ENCODE data around the gene NOBOX.
"Not testable (repeated sequence)": the region's sequence is repeated elsewhere in the genome, so short reads cannot be mapped to it uniquely, and the experiment has no call there.

Gene NOBOX

GRCh38 chr7:144427539-144427938 is 24.0 kb upstream of the NOBOX start:
- not testable (repeated sequence) for H3K9ac ChIP-seq (ENCODE audit: low read depth, low read length, poor library complexity); H2AK5ac ChIP-seq (ENCODE audit: low read depth, low read length); DNase-seq (ENCODE audit: low spot score); H2BK12ac ChIP-seq (ENCODE audit: low read length); H2BK5ac ChIP-seq (ENCODE audit: low read length); H2BK120ac ChIP-seq (ENCODE audit: low read depth, low read length); H4K91ac ChIP-seq (ENCODE audit: low read depth, low read length, poor library complexity); H2AFZ ChIP-seq (ENCODE audit: low read length); H3K4ac ChIP-seq (ENCODE audit: low read length); H3K27ac ChIP-seq (replicated peaks; ENCODE audit: low read length); H2BK15ac ChIP-seq (ENCODE audit: low read length); H4K8ac ChIP-seq (ENCODE audit: low read depth, low read length); H3K14ac ChIP-seq (ENCODE audit: low read length); H3K4me2 ChIP-seq (ENCODE audit: insufficient read depth, low read length, poor library complexity, severe bottlenecking); H3K18ac ChIP-seq (ENCODE audit: low read length); H3K36me3 ChIP-seq (replicated peaks in 1 of 2; ENCODE audit: control insufficient read depth in 2 of 2, insufficient read depth in 2 of 2, low read length in 2 of 2); H3K23ac ChIP-seq (ENCODE audit: low read depth, low read length, poor library complexity); H3K4me3 ChIP-seq (ENCODE audit: low read length in 2 of 2); H3K4me1 ChIP-seq (ENCODE audit: control insufficient read depth in 2 of 2, insufficient read depth in 1 of 2, low read depth in 1 of 2, low read length in 2 of 2); H3K27me3 ChIP-seq (ENCODE audit: control insufficient read depth in 3 of 3, insufficient read depth in 3 of 3, low read depth in 1 of 3, low read length in 3 of 3); H3K9me3 ChIP-seq (replicated peaks in 1 of 2; ENCODE audit: control insufficient read depth in 2 of 2, insufficient read depth in 1 of 2, low read depth in 1 of 2, low read length in 2 of 2); H3K79me1 ChIP-seq (ENCODE audit: low read depth, low read length)
- WGBS, 2 donors (ENCODE audit: extremely low coverage in 2 of 2, insufficient read length in 2 of 2, insufficient replicate concordance in 1 of 2), result no CpG with 5 or more reads among the region's 2 CpGs

GRCh38 chr7:144418931-144419330 is 15.4 kb upstream of the NOBOX start:
- not testable (repeated sequence) for H3K9me3 ChIP-seq (replicated peaks in 1 of 2; ENCODE audit: control insufficient read depth in 2 of 2, insufficient read depth in 1 of 2, low read depth in 1 of 2, low read length in 2 of 2); H4K8ac ChIP-seq (ENCODE audit: low read depth, low read length); H2BK120ac ChIP-seq (ENCODE audit: low read depth, low read length); H3K27ac ChIP-seq (replicated peaks; ENCODE audit: low read length); H2BK5ac ChIP-seq (ENCODE audit: low read length); H3K4me2 ChIP-seq (ENCODE audit: insufficient read depth, low read length, poor library complexity, severe bottlenecking); DNase-seq (ENCODE audit: low spot score); H3K23ac ChIP-seq (ENCODE audit: low read depth, low read length, poor library complexity); H2BK12ac ChIP-seq (ENCODE audit: low read length); H4K91ac ChIP-seq (ENCODE audit: low read depth, low read length, poor library complexity); H3K9ac ChIP-seq (ENCODE audit: low read depth, low read length, poor library complexity); H3K18ac ChIP-seq (ENCODE audit: low read length); H2AFZ ChIP-seq (ENCODE audit: low read length); H3K14ac ChIP-seq (ENCODE audit: low read length); H3K36me3 ChIP-seq (replicated peaks in 1 of 2; ENCODE audit: control insufficient read depth in 2 of 2, insufficient read depth in 2 of 2, low read length in 2 of 2); H3K4ac ChIP-seq (ENCODE audit: low read length); H3K27me3 ChIP-seq (ENCODE audit: control insufficient read depth in 3 of 3, insufficient read depth in 3 of 3, low read depth in 1 of 3, low read length in 3 of 3); H2AK5ac ChIP-seq (ENCODE audit: low read depth, low read length); H3K79me1 ChIP-seq (ENCODE audit: low read depth, low read length); H2BK15ac ChIP-seq (ENCODE audit: low read length); H3K4me1 ChIP-seq (ENCODE audit: control insufficient read depth in 2 of 2, insufficient read depth in 1 of 2, low read depth in 1 of 2, low read length in 2 of 2); H3K4me3 ChIP-seq (ENCODE audit: low read length in 2 of 2)
- no CpG with 5 or more reads among the region's 4 CpGs for WGBS, 2 donors (ENCODE audit: extremely low coverage in 2 of 2, insufficient read length in 2 of 2, insufficient replicate concordance in 1 of 2)

- no peak for DNase-seq (ENCODE audit: low spot score)
- H4K91ac ChIP-seq (ENCODE audit: low read depth, low read length, poor library complexity), result no peak overlapping the region
- no peak overlapping the region for H2BK5ac ChIP-seq (ENCODE audit: low read length)
- H3K4me1 ChIP-seq (ENCODE audit: control insufficient read depth in 2 of 2, insufficient read depth in 1 of 2, low read depth in 1 of 2, low read length in 2 of 2), result no peaks in the 10 kb centered on the region
- no peak overlapping the region for H3K18ac ChIP-seq (ENCODE audit: low read length)
- no peak overlapping the region for H3K23ac ChIP-seq (ENCODE audit: low read depth, low read length, poor library complexity)
- no peak overlapping the region for H3K27ac ChIP-seq (replicated peaks; ENCODE audit: low read length)
- H3K79me1 ChIP-seq (ENCODE audit: low read depth, low read length), result no peaks in the 10 kb centered on the region
- no peaks in the 10 kb centered on the region for H3K36me3 ChIP-seq (replicated peaks in 1 of 2; ENCODE audit: control insufficient read depth in 2 of 2, insufficient read depth in 2 of 2, low read length in 2 of 2)
- no peak overlapping the region for H3K4me2 ChIP-seq (ENCODE audit: insufficient read depth, low read length, poor library complexity, severe bottlenecking)
- no peak overlapping the region for H3K4me3 ChIP-seq (ENCODE audit: low read length in 2 of 2)
- H2AK5ac ChIP-seq (ENCODE audit: low read depth, low read length), result no peak overlapping the region
- H4K8ac ChIP-seq (ENCODE audit: low read depth, low read length), result no peak overlapping the region
- no peak overlapping the region for H2BK15ac ChIP-seq (ENCODE audit: low read length)
- no peak overlapping the region for H2BK12ac ChIP-seq (ENCODE audit: low read length)
- no peak overlapping the region for H2BK120ac ChIP-seq (ENCODE audit: low read depth, low read length)
- no peaks in the 10 kb centered on the region for H3K9me3 ChIP-seq (replicated peaks in 1 of 2; ENCODE audit: control insufficient read depth in 2 of 2, insufficient read depth in 1 of 2, low read depth in 1 of 2, low read length in 2 of 2)
- H3K4ac ChIP-seq (ENCODE audit: low read length), result no peak overlapping the region
- no peak overlapping the region for H3K14ac ChIP-seq (ENCODE audit: low read length)
- H3K27me3 ChIP-seq (ENCODE audit: control insufficient read depth in 3 of 3, insufficient read depth in 3 of 3, low read depth in 1 of 3, low read length in 3 of 3), result no peaks in the 10 kb centered on the region
- no peak overlapping the region for H2AFZ ChIP-seq (ENCODE audit: low read length)
- H3K9ac ChIP-seq (ENCODE audit: low read depth, low read length, poor library complexity), result no peak overlapping the region
These were observed 12.8 kb upstream of the NOBOX start for GRCh38 chr7:144416341-144416740.

GRCh38 chr7:144415858-144416257 is 12.4 kb upstream of the NOBOX start:
- no peak overlapping the region for H3K9ac ChIP-seq (ENCODE audit: low read depth, low read length, poor library complexity)
- no peak overlapping the region for H3K18ac ChIP-seq (ENCODE audit: low read length)
- H3K79me1 ChIP-seq (ENCODE audit: low read depth, low read length), result no peaks in the 10 kb centered on the region
- no peak overlapping the region for H3K14ac ChIP-seq (ENCODE audit: low read length)
- no peak overlapping the region for H3K23ac ChIP-seq (ENCODE audit: low read depth, low read length, poor library complexity)
- no peaks in the 10 kb centered on the region for H3K9me3 ChIP-seq (replicated peaks in 1 of 2; ENCODE audit: control insufficient read depth in 2 of 2, insufficient read depth in 1 of 2, low read depth in 1 of 2, low read length in 2 of 2)
- H4K91ac ChIP-seq (ENCODE audit: low read depth, low read length, poor library complexity), result no peak overlapping the region
- no peaks in the 10 kb centered on the region for H3K27me3 ChIP-seq (ENCODE audit: control insufficient read depth in 3 of 3, insufficient read depth in 3 of 3, low read depth in 1 of 3, low read length in 3 of 3)
- no peaks in the 10 kb centered on the region for H3K36me3 ChIP-seq (replicated peaks in 1 of 2; ENCODE audit: control insufficient read depth in 2 of 2, insufficient read depth in 2 of 2, low read length in 2 of 2)
- H2AK5ac ChIP-seq (ENCODE audit: low read depth, low read length), result no peak overlapping the region
- no peak overlapping the region for H3K4me2 ChIP-seq (ENCODE audit: insufficient read depth, low read length, poor library complexity, severe bottlenecking)
- no peak overlapping the region for H2BK120ac ChIP-seq (ENCODE audit: low read depth, low read length)
- no peak overlapping the region for H4K8ac ChIP-seq (ENCODE audit: low read depth, low read length)
- no peak for DNase-seq (ENCODE audit: low spot score)
- no peak overlapping the region for H2BK12ac ChIP-seq (ENCODE audit: low read length)
- no peak overlapping the region for H2AFZ ChIP-seq (ENCODE audit: low read length)
- no peak overlapping the region for H3K27ac ChIP-seq (replicated peaks; ENCODE audit: low read length)
- no peak overlapping the region for H3K4me3 ChIP-seq (ENCODE audit: low read length in 2 of 2)
- H3K4me1 ChIP-seq (ENCODE audit: control insufficient read depth in 2 of 2, insufficient read depth in 1 of 2, low read depth in 1 of 2, low read length in 2 of 2), result no peaks in the 10 kb centered on the region
- no peak overlapping the region for H2BK5ac ChIP-seq (ENCODE audit: low read length)
- H3K4ac ChIP-seq (ENCODE audit: low read length), result no peak overlapping the region
- H2BK15ac ChIP-seq (ENCODE audit: low read length), result no peak overlapping the region
